Natural killer cell (primary cell): ENCODE measurements around the gene UHMK1. TPM values are rescaled to one million over a fixed set of nuclear protein-coding genes. Genes with fewer than 3 reads are reported as not detected.

Experiments
- total RNA-seq, 4 donors: library from RNA; stranded (reverse); fragments of 120-200 nt in 1 of 4; gene quantifications; one replicate each; pipeline versions ENCODE4 v1.2.3 to v1.2.4, GENCODE V29; 2013 to 2022

The UHMK1 gene
- total RNA-seq, 3 donors from 2014 or later (not counting 1 experiment from before 2014, with no cell fraction given) = 87.7 to 100 (median 99.1) TPM

Other genes with a start within 250 kb of the UHMK1 start
- not detected for gene SPATA46, start 121.0 kb upstream of the UHMK1 start, total RNA-seq
- under 1 TPM; 0.09 to 0.34 (median 0.13) TPM for gene C1orf226, start 116.1 kb upstream of the UHMK1 start, total RNA-seq
- 100 to 1,000 TPM; 133 to 250 (median 143) TPM for gene SH2D1B, start 85.7 kb upstream of the UHMK1 start, total RNA-seq
- gene UAP1, start 63.9 kb downstream of the UHMK1 start, total RNA-seq = 100 to 1,000 TPM in 1 of 3 donors, 10 to 100 TPM in 2; 69.2 to 109 (median 74.2) TPM
- 1 to 10 TPM; 1.5 to 2.0 (median 1.8) TPM for gene DDR2, start 134.6 kb downstream of the UHMK1 start, total RNA-seq